Measurements from ENCODE around the gene ACTG2. TPM values are rescaled to one million over a fixed set of nuclear protein-coding genes. Genes with fewer than 3 reads are reported as not detected.
A peak's percentile ranks its signal among the peaks of the same experiment; 100 is the strongest.

The ACTG2 gene
- total RNA-seq = 20.3 and 25.6 TPM in 2 replicates
- 41.1 and 44.5 TPM in 2 replicates for polyA plus RNA-seq

DNA sequence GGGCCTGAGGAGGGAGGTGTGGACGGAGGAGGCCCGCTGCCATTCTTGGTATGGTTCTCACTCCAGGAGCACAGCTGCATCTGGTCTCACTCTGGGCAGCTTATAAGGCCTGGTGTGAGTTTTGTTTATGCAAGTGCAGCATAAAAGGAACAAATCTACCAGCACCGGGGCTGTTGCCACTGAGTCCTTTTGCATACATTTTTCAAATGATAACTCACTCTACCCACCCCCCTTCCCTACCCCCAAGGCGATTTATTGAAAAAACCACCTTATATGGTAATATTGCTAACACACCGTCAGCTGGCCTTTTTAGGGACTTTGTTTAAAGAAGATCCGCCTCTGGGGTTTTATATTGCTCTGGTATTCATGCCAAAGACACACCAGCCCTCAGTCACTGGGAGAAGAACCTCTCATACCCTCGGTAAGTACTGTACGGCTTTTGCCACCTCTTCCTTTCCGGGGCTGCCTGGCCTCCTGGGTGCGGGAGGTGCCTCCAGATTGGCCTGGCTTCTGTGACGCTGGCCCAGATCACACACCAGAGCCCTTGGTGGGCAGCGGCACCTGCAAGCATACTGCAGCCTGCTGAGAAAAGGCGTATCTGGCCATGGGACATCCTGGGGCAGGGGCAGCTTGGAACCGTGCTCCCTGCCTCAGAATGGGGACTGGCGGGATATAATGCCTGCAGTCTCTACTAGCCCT is at the start of gene ACTG2:
ACTG2 (plus strand) TSS at position 378 of the 699 bp plus-strand sequence. CDS start 8,304 bp downstream, outside the sequence.
- 73% methylated on average over 15 of the region's 15 CpGs for WGBS (ENCODE audit: low lambda C conversion rate, missing lambda C conversion rate)
- no peaks in the 10 kb centered on the region for H3K9me2 ChIP-seq (replicated peaks; ENCODE audit: insufficient read depth)
- H3K4me1 ChIP-seq (ENCODE audit: insufficient read depth) = peaks cover 5% of the 10 kb centered on the region
- H4K20me1 ChIP-seq (ENCODE audit: insufficient read depth, poor library complexity, severe bottlenecking) = no peaks in the 10 kb centered on the region
- H3K36me3 ChIP-seq (replicated peaks; ENCODE audit: insufficient read depth, low read depth) = no peaks in the 10 kb centered on the region
- no peaks in the 10 kb centered on the region for H3K9me3 ChIP-seq (ENCODE audit: low read depth)
- H2AFZ ChIP-seq = no peak within 1 kb of the TSS
- no peak within 1 kb of the TSS for H3K4me3 ChIP-seq
- H3K27me3 ChIP-seq = no peaks in the 10 kb centered on the region
- no peak for DNase-seq (ENCODE audit: low spot score)
- no peak for TF ChIP-seq EZH2phosphoT487 (IDR thresholded peaks at IDR 0.05; ENCODE audit: low read depth, severe bottlenecking, unreplicated experiment)
- TF ChIP-seq EZH2 (IDR thresholded peaks at IDR 0.05; ENCODE audit: borderline replicate concordance) = no peak
- TF ChIP-seq, protein P1, sequence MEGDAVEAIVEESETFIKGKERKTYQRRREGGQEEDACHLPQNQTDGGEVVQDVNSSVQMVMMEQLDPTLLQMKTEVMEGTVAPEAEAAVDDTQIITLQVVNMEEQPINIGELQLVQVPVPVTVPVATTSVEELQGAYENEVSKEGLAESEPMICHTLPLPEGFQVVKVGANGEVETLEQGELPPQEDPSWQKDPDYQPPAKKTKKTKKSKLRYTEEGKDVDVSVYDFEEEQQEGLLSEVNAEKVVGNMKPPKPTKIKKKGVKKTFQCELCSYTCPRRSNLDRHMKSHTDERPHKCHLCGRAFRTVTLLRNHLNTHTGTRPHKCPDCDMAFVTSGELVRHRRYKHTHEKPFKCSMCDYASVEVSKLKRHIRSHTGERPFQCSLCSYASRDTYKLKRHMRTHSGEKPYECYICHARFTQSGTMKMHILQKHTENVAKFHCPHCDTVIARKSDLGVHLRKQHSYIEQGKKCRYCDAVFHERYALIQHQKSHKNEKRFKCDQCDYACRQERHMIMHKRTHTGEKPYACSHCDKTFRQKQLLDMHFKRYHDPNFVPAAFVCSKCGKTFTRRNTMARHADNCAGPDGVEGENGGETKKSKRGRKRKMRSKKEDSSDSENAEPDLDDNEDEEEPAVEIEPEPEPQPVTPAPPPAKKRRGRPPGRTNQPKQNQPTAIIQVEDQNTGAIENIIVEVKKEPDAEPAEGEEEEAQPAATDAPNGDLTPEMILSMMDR (IDR thresholded peaks at IDR 0.05; ENCODE audit: poor library complexity) = no peak
- H3K79me2 ChIP-seq = no peaks in the 10 kb centered on the region
- H3K27ac ChIP-seq = peak within 1 kb of the TSS; percentile 43
- no peak within 1 kb of the TSS for H3K4me2 ChIP-seq

DNA sequence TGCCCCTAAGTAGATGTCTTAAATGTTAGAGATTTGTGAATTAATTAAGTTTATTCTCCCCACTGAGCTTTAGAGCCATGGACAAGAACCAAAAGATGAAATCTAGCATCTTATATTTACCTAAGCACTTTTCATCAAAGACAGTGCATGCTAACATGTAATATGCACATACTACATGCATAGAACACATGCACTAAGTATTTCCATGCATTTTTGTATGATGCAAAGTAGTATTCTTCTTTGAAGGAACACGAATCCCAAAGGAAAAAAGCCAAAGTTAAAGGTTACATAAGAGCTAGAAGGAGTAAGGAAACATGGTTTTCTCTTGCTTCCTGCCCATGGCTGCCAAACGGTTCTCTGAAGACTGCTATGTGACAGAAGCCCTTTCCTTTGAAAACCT is 48.7 kb upstream of the ACTG2 start:
- DNase-seq (ENCODE audit: low spot score) = no peak
- TF ChIP-seq EZH2 (IDR thresholded peaks at IDR 0.05; ENCODE audit: borderline replicate concordance) = no peak
- no peak for TF ChIP-seq EZH2phosphoT487 (IDR thresholded peaks at IDR 0.05; ENCODE audit: low read depth, severe bottlenecking, unreplicated experiment)
- TF ChIP-seq, protein P1 (IDR thresholded peaks at IDR 0.05; ENCODE audit: poor library complexity) = no peak
- Histone ChIP-seq H3K9me3 (ENCODE audit: low read depth) (no peaks in the 10 kb centered on the region), H3K36me3 (replicated peaks; ENCODE audit: insufficient read depth, low read depth) (no peaks in the 10 kb centered on the region), H3K4me3 (no peak overlapping the region), H3K27me3 (no peaks in the 10 kb centered on the region), H4K20me1 (ENCODE audit: insufficient read depth, poor library complexity, severe bottlenecking) (no peaks in the 10 kb centered on the region), H3K27ac (peak overlapping the region; percentile 56), H3K4me1 (ENCODE audit: insufficient read depth) (peaks cover 15% of the 10 kb centered on the region), H3K4me2 (no peak overlapping the region), H3K9me2 (replicated peaks; ENCODE audit: insufficient read depth) (no peaks in the 10 kb centered on the region), H3K79me2 (peaks cover 2% of the 10 kb centered on the region), H2AFZ (no peak overlapping the region)
- whole genome bisulfite sequencing (ENCODE audit: low lambda C conversion rate, missing lambda C conversion rate) = 96% methylated on average over 2 of the region's 2 CpGs

GRCh38 chr2:73850009-73850408 is 42.8 kb upstream of the ACTG2 start:
- TF ChIP-seq EZH2phosphoT487 (IDR thresholded peaks at IDR 0.05; ENCODE audit: low read depth, severe bottlenecking, unreplicated experiment) (no peak), EZH2 (IDR thresholded peaks at IDR 0.05; ENCODE audit: borderline replicate concordance) (no peak)
- TF ChIP-seq, protein P1 (IDR thresholded peaks at IDR 0.05; ENCODE audit: poor library complexity) = no peak
- Histone ChIP-seq H4K20me1 (ENCODE audit: insufficient read depth, poor library complexity, severe bottlenecking) (no peaks in the 10 kb centered on the region), H3K9me3 (ENCODE audit: low read depth) (no peaks in the 10 kb centered on the region), H3K27ac (no peak overlapping the region), H3K4me3 (no peak overlapping the region), H3K36me3 (replicated peaks; ENCODE audit: insufficient read depth, low read depth) (no peaks in the 10 kb centered on the region), H3K79me2 (no peaks in the 10 kb centered on the region), H3K4me1 (ENCODE audit: insufficient read depth) (no peaks in the 10 kb centered on the region), H3K27me3 (no peaks in the 10 kb centered on the region), H3K4me2 (no peak overlapping the region), H3K9me2 (replicated peaks; ENCODE audit: insufficient read depth) (no peaks in the 10 kb centered on the region), H2AFZ (no peak overlapping the region)
- no peak for DNase-seq (ENCODE audit: low spot score)
- WGBS (ENCODE audit: low lambda C conversion rate, missing lambda C conversion rate) = 93% methylated on average over 2 of the region's 2 CpGs

All from hepatocyte (in vitro differentiated cells).